GM18517 (cell line): ENCODE measurements around the gene YBX2.

Source experiments
- ATAC-seq: cut with Tn5 transposase; IDR thresholded peaks from one replicate; pipeline ENCODE4 v1.9.1; 2021; ENCODE audit warnings: mild to moderate bottlenecking, moderate library complexity; ENCODE audit not compliant: unreplicated experiment

Gene YBX2

GRCh38 chr17:7304179-7304578, 9.7 kb upstream of the YBX2 start:
- no peak for ATAC-seq

- ATAC-seq = no peak
Measured at GRCh38 chr17:7296189-7296861, 1.9 kb upstream of the YBX2 start.

- ATAC-seq = no peak
Measured at GRCh38 chr17:7295230-7296180, 1.1 kb upstream of the YBX2 start.

GRCh38 chr17:7293816-7294613, 424 bp downstream of the YBX2 start:
- no peak for ATAC-seq

GRCh38 chr17:7293159-7293558, 1.3 kb downstream of the YBX2 start:
- no peak for ATAC-seq

- no peak for ATAC-seq
Measured at GRCh38 chr17:7292729-7293128, 1.7 kb downstream of the YBX2 start.

GRCh38 chr17:7292194-7292593, 2.2 kb downstream of the YBX2 start:
- no peak for ATAC-seq

- ATAC-seq = no peak
Measured at GRCh38 chr17:7290685-7291084, 3.8 kb downstream of the YBX2 start.

GRCh38 chr17:7290166-7290565, 4.3 kb downstream of the YBX2 start:
- no peak for ATAC-seq

GRCh38 chr17:7289256-7290032, 5.0 kb downstream of the YBX2 start:
- ATAC-seq = no peak

GRCh38 chr17:7285679-7286078, 8.8 kb downstream of the YBX2 start:
- no peak for ATAC-seq

- no peak for ATAC-seq
Measured at GRCh38 chr17:7284911-7285310, 9.5 kb downstream of the YBX2 start.

- no peak for ATAC-seq
Measured at GRCh38 chr17:7283471-7284216, 10.8 kb downstream of the YBX2 start.

GRCh38 chr17:7282752-7283321, 11.6 kb downstream of the YBX2 start:
- ATAC-seq = no peak

GRCh38 chr17:7281953-7282751, 12.3 kb downstream of the YBX2 start:
- ATAC-seq = no peak

GRCh38 chr17:7281074-7281952, 13.1 kb downstream of the YBX2 start, which contains the start of gene SLC2A4:
Gene SLC2A4 (plus strand): TSS chr17:7281718. CDS start chr17:7281935, 217 bp downstream.
- no peak for ATAC-seq

- peak; percentile 70 for ATAC-seq
Measured at GRCh38 chr17:7280519-7281073, 13.8 kb downstream of the YBX2 start.
